T-helper 2 cell (primary cell): ENCODE data around the gene BMP7.

Experiments used
- DNase-seq, 5 experiments: peaks; one replicate each; pipeline versions ENCODE4 v3.0.0 to v3.0.0-alpha.2; 2012 to 2022

BMP7 gene

GRCh38 chr20:57118964-57119363, 147.5 kb downstream of the BMP7 start:
- no peak for DNase-seq
